Nephron (organoid): ENCODE measurements around the gene RPS8.

ENCODE experiments used
- H3K27ac Mint-ChIP-seq, 3 experiments: 2 replicates each; pipeline ENCODE4 v1.8.0; 2020; ENCODE audit warnings: mixed read lengths in 3 of 3, mild to moderate bottlenecking in 2 of 3, moderate library complexity in 1 of 3
- H3K27me3 Mint-ChIP-seq: 2 replicates; pipeline ENCODE4 v1.8.0; 2021; ENCODE audit warnings: low read depth, mild to moderate bottlenecking, moderate library complexity, mixed read lengths
- H3K36me3 Mint-ChIP-seq: 2 replicates; pipeline ENCODE4 v1.8.0; 2020; ENCODE audit warnings: low read depth, mixed read lengths
- H3K4me1 Mint-ChIP-seq: 2 replicates; pipeline ENCODE4 v1.8.0; 2020; ENCODE audit warnings: mixed read lengths
- H3K4me3 Mint-ChIP-seq, 3 experiments: 2 replicates each; pipeline ENCODE4 v1.8.0; 2020; ENCODE audit warnings: mild to moderate bottlenecking in 3 of 3, mixed read lengths in 3 of 3, moderate library complexity in 2 of 3
- H3K9me3 Mint-ChIP-seq: 2 replicates; pipeline ENCODE4 v1.8.0; 2020; ENCODE audit warnings: mixed read lengths
- CTCF ChIP-seq, 3 experiments: fragments of 200-600 bp; sonication (generic); IDR thresholded peaks; one replicate each; pipeline ENCODE4 v1.5.0; 2021; ENCODE audit warnings: antibody characterized with exemption in 3 of 3; ENCODE audit not compliant: unreplicated experiment in 3 of 3

Gene RPS8

DNA sequence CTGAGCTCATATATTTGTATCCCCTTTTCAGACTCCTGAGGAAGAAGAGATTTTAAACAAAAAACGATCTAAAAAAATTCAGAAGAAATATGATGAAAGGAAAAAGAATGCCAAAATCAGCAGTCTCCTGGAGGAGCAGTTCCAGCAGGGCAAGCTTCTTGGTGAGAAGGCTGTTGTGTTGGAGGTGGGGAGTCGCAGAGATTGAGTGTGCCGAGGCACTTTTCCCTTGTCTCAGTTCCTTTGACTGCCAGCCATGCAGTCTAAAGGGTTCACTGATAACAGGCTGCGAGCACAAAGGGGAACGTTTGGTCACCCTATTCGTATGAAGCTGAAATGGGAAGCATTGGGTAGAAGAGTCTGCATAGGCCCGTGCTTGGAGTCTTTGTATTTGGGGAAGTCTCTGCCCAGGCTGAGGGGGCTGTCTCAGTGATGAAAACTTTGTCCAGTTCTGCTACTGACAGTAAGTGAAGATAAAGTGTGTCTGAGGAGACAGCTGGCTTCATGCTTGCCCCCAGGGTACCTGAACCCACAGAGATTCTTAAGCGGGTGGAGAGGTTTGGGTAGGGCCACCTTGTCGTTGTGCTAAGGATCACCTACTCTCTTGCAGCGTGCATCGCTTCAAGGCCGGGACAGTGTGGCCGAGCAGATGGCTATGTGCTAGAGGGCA is 2.8 kb downstream of the RPS8 start:
- Mint-ChIP-seq H3K27ac (peak overlapping the region in 2 of 3 experiments; percentile 34 to 64), H3K9me3 (no peaks in the 10 kb centered on the region), H3K4me1 (peaks cover 25% of the 10 kb centered on the region), H3K27me3 (no peaks in the 10 kb centered on the region), H3K4me3 (peak overlapping the region; percentile 91 to 93 (median 93)), H3K36me3 (peaks cover 42% of the 10 kb centered on the region)
- TF ChIP-seq CTCF (IDR thresholded peaks at IDR 0.05; ENCODE audit: unreplicated experiment in 3 of 3) = no peak

GRCh38 chr1:44778705-44779576 is 3.6 kb downstream of the RPS8 start:
- Mint-ChIP-seq H3K4me1 (peaks cover 32% of the 10 kb centered on the region), H3K4me3 (peak overlapping the region; percentile 73 to 93 (median 78)), H3K27ac (peak overlapping the region; percentile 1 to 38 (median 8)), H3K36me3 (peaks cover 49% of the 10 kb centered on the region), H3K27me3 (no peaks in the 10 kb centered on the region), H3K9me3 (no peaks in the 10 kb centered on the region)
- no peak for TF ChIP-seq CTCF (IDR thresholded peaks at IDR 0.05; ENCODE audit: unreplicated experiment in 3 of 3)

DNA sequence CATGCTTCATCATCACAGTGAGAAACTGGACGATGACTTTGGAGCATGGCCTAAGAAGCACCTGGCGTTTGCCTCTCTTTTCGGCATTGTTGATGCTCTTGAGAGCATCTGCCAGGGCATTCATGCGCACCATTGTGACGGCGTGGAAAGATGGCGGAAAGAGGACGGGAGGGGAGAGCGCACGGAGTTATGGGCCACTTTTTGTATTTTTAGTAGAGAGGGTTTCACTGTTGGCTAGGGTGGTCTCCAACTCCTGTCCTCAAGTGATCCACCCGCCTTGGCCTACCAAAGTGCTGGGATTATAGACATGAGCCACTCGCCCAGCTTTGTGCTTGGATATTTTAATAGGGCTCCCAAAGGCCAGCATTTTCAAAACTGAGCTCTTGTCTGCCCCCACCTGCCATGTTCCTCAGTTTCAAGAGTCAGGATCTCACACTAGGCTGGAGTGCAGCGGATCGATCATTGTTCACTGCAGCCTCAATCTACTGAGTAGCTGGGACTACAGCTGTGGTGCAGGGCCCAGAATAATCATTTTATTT is 5.3 kb downstream of the RPS8 start:
- Mint-ChIP-seq H3K9me3 (no peaks in the 10 kb centered on the region), H3K27me3 (no peaks in the 10 kb centered on the region), H3K4me1 (peaks cover 34% of the 10 kb centered on the region), H3K36me3 (peaks cover 50% of the 10 kb centered on the region), H3K27ac (no peak overlapping the region), H3K4me3 (peak overlapping the region in 2 of 3 experiments; percentile 14 to 51)
- no peak for TF ChIP-seq CTCF (IDR thresholded peaks at IDR 0.05; ENCODE audit: unreplicated experiment in 3 of 3)

- no peak for TF ChIP-seq CTCF (IDR thresholded peaks at IDR 0.05; ENCODE audit: unreplicated experiment in 3 of 3)
- peak overlapping the region; percentile 66 to 80 (median 77) for H3K4me3 Mint-ChIP-seq
- H3K27me3 Mint-ChIP-seq = peaks cover 3% of the 10 kb centered on the region
- peak overlapping the region; percentile 30 to 70 (median 47) for H3K27ac Mint-ChIP-seq
- peaks cover 17% of the 10 kb centered on the region for H3K4me1 Mint-ChIP-seq
- peaks cover 33% of the 10 kb centered on the region for H3K36me3 Mint-ChIP-seq
- no peaks in the 10 kb centered on the region for H3K9me3 Mint-ChIP-seq
Measured at GRCh38 chr1:44783697-44784093, 8.4 kb downstream of the RPS8 start.

DNA sequence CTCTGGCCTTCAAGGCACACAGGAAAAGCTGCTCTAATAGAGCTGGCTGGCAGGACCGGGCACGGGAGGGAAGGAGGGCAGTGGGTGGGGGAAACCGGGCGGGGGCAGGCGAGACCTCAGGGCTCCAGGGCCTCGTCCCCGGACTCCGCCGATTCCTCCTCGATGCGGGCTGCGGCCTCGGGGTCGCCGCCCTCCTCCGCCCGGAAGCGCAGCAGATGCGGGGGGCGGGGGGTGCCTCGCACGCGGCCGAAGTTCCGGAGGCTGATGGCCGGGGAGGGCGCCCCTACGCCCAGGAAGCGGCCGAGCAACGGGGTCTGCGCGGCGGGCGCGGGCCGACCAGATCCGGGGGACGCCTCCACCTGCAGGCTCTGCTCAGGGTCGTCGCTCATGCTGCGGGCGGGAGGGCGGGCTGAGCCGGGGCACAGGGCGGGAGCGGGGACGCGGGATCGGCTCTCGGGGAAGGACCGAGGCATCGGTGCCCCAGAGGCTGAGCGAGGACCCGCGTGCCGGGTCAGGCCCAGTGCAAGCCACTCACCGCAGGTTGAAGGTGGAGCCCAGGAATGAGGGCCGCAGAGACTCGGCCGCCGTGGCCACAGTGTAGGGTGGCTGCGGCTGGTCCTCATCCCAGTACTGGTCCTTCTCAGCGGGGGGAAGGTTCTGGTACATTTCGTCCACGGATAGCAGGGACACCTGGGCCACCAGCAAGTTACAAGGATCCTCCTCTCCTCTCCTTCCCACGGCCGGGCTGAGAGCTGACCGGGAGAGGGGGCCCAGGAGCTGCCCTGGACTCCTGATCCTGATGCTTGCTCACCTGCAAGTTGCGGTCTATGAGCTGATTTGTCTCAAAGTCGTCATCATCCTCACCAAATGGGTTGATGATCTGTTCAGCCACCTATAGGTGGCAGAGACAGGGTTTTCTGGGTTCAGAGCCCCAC is 9.0 kb downstream of the RPS8 start:
- Mint-ChIP-seq H3K4me1 (peaks cover 15% of the 10 kb centered on the region), H3K9me3 (no peaks in the 10 kb centered on the region), H3K36me3 (peaks cover 28% of the 10 kb centered on the region), H3K27me3 (peaks cover 3% of the 10 kb centered on the region), H3K4me3 (peak overlapping the region; percentile 66 to 80 (median 77)), H3K27ac (peak overlapping the region; percentile 30 to 70 (median 47))
- no peak for TF ChIP-seq CTCF (IDR thresholded peaks at IDR 0.05; ENCODE audit: unreplicated experiment in 3 of 3)
